IPS-18c (cell line): Measurements from ENCODE around the gene STPG4.

Source experiments
- H3K4me3 ChIP-seq: 2 replicates; pipeline ENCODE4 v1.7.0; 2013; ENCODE audit warnings: low read depth, mild to moderate bottlenecking, low read length, moderate library complexity; ENCODE audit not compliant: insufficient read depth
- H3K9me3 ChIP-seq: one replicate; pipeline ENCODE4 v1.6.1; 2013; ENCODE audit warnings: mild to moderate bottlenecking, low read length, moderate library complexity; ENCODE audit not compliant: control insufficient read depth, insufficient read depth

The STPG4 gene

GRCh38 chr2:47057687-47058002 is 97.5 kb downstream of the STPG4 start:
- no peak overlapping the region for H3K4me3 ChIP-seq
- no peaks in the 10 kb centered on the region for H3K9me3 ChIP-seq

GRCh38 chr2:47056868-47057686 is 98.0 kb downstream of the STPG4 start:
- H3K9me3 ChIP-seq, result no peaks in the 10 kb centered on the region
- no peak overlapping the region for H3K4me3 ChIP-seq

DNA sequence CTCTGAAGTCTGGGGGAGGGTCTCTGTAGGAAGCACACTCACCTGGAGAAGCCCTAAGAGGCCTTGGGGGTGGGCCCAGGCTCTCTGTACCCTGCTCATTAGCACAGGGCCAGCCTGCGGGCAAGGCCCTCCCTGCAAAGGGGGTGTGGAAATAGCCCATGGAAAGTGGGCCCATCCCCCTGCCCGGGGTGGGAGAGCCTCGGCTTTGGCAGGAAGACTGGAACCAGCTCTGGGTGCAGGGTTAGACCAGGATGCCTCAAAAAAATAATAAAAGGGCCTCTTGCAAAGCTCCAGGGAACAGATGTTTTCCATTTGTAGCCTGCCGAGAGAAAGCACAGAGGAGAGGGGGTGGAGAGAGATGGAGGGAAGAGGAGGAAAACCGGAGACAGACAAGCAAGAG is 98.7 kb downstream of the STPG4 start:
- Histone ChIP-seq H3K4me3 (no peak overlapping the region; the same call in 1 of the 2 replicates), H3K9me3 (no peaks in the 10 kb centered on the region)

DNA sequence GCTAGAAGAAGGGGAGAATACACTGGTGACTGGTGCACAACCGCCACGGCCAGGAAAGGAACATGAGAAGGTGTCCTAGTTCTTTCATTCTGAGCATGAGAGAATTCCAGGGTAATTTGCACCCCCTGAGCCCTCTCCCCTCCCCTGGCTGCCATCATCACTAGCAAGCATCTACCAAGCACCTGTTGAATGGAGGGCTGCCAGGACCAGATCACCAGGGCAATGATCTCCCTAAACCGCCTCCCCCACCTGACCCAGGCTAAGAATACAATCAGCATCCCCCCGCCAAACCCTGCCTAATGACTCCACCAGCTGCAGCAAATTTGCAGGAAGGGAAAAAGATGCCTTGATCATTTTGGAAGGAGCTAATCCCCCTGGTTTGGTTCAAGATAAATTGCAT is 100.2 kb downstream of the STPG4 start:
- Histone ChIP-seq H3K9me3 (no peaks in the 10 kb centered on the region), H3K4me3 (no peak overlapping the region)

DNA sequence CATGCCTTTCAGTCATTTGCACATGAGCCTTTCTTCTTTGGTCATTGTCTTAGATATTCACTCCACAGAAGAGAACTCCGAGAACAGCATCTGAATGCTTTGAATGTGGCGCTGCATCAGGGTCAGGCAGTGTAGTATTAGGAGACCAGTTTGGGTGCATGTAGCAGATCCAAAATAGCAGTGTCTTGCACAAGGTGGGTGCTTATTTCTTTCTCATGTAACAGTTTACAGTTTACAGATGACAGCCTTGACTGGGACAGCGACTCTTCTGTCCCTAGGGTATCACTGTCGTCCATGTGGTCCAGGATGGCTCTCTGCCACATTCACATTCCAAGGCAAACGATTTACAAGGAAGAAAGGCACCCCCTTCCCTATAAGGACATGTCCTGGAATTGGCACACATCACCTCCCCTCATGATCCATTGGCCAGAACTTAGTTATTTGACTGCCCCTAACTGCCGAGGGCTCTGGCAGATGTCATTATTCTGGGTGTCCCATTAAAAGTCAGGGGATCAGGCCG is 101.0 kb downstream of the STPG4 start:
- Histone ChIP-seq H3K9me3 (no peaks in the 10 kb centered on the region), H3K4me3 (no peak overlapping the region)

GRCh38 chr2:47052847-47053246 is 102.3 kb downstream of the STPG4 start:
- Histone ChIP-seq H3K9me3 (no peaks in the 10 kb centered on the region), H3K4me3 (no peak overlapping the region)

DNA sequence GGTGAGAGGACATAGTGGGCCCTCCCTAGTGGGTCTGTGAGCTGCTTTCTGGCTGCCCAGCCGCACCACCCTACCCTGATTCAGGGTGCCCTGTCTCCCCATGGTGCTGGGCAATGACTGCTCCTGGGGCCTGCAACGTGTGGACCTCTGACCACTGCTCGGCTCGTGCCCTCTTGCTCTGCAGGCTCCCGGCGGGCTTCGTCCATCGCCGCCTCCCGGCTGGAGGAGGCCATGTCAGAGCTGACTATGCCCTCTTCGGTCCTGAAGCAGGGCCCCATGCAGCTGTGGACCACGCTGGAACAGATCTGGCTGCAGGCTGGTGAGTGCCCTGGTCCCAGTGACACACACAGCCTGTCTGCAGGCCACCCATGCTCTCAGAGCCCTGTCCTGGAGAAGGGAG is 103.5 kb downstream of the STPG4 start:
- H3K4me3 ChIP-seq, result no peak overlapping the region

DNA sequence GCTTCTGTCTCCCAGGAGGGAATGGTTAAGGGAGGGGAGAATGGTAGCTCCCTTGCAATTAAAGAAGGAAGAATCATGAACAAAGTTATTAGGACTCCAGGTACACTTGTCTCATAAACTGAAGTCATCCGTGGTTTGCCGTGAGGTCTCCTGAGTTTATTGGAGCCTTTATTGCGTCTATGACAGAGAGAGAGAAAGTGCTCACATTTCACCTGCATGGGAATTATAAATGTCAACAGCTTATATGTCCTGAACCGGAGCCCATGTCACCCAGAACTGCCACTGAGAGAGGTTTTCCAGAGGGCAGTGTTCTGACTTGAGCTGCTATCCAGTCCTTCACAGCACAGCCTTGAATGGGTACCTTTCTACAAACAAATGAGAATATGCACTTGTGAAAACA is 104.3 kb downstream of the STPG4 start:
- Histone ChIP-seq H3K9me3 (no peaks in the 10 kb centered on the region), H3K4me3 (no peak overlapping the region)

More for the DNA sequence above, 103.5 kb downstream of the STPG4 start:
- H3K9me3 ChIP-seq, result no peaks in the 10 kb centered on the region

DNA sequence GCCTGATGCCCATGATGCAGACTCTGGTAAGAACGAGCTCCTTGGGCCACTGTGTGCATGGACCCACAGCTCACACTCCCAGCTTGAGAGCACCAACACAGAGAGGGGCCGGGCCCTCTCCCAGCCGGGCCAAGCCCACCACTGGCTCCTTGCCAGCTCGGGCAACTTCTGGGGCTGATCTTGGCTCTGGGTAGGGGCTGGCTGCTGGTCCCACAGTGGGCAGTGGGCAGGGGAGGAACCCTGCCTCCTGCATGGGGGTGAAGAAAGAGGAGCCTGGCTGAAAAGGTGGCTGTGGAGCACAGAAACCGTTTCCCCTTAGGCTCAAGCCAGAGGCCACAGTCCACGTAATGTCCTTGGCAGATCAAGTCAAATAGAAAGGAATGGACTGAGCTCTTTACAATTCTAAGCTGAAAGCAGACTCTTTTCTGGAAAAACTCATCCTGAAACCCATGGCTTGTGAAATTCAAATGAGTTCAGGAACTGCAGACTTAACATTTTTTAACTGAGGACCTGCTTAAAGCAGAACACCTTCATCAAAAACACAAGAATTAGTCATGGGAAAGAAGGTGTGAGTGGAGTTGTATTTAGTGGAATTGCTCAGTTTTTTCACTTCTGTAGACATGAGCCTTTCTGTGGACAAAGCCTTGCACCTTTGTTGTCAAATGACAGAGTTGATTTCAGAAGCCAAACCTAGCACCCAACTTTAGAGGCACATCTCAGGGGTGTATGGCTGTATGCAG is 104.9 kb downstream of the STPG4 start:
- H3K9me3 ChIP-seq, result no peaks in the 10 kb centered on the region
- no peak overlapping the region for H3K4me3 ChIP-seq

DNA sequence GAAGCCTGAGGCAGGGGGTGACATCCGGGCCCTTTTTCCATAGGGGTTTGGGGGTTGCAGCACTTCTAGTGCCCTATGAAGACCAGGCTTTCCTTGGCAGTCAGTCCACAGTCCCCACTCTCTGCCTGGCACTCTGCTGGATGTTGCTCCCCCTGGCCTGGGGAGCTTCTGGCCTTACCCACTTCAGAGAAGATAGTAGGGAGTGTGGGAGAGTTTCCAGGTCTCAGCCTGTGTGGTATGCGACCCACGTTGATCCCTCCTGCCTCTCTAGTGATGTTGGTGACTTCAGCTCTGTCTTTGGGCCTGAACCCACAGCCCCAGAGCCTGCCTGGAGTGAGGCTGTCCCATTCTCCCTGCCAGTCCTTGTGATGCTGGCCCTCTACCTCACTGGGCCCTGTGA is 105.6 kb downstream of the STPG4 start:
- Histone ChIP-seq H3K9me3 (no peaks in the 10 kb centered on the region), H3K4me3 (no peak overlapping the region)

GRCh38 chr2:47048801-47049480 is 106.2 kb downstream of the STPG4 start:
- H3K4me3 ChIP-seq, result no peak overlapping the region

GRCh38 chr2:47046271-47046670 is 108.8 kb downstream of the STPG4 start:
- Histone ChIP-seq H3K9me3 (no peaks in the 10 kb centered on the region), H3K4me3 (no peak overlapping the region)

More at GRCh38 chr2:47048801-47049480, 106.2 kb downstream of the STPG4 start:
- H3K9me3 ChIP-seq, result no peaks in the 10 kb centered on the region

- no peak overlapping the region for H3K4me3 ChIP-seq
- H3K9me3 ChIP-seq, result no peaks in the 10 kb centered on the region
Observed at GRCh38 chr2:47043891-47044239, 111.2 kb downstream of the STPG4 start.

DNA sequence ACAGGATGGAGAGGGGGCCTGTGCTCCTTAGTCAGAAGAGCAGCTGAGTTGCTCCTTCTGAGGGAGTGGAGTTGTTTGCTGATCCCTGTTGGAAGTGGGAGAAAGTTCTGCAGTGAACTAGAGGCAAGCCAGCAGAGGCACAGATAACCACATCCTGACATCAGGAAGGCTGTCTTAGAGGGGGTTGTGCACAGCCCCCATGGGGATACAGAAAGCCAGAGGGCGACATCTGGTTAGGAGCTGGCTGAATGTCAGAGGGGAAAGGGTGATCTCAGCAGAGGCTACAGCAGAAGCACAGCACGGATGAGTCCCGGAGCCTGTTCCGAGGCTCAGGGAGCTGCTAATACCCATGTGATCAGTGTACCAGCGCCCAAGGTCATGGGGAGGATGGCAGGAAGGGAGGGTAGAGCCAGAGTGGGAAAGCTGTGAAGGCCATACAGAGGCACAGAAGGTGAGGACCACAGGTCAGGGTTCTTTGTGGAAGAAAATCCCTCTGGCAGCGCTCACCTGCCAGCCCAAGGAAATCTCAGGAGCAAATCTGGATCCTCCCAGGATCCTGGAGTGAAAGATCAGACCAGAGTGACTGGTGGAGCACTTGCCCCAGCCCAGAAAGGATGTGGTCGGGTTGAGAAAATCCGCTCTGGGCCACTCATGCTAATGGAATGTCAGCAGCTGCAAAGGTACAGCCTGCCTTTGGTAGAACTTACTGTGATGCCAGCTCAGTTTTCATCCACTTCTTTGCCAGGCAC is 111.8 kb downstream of the STPG4 start:
- H3K9me3 ChIP-seq, result no peaks in the 10 kb centered on the region
- no peak overlapping the region for H3K4me3 ChIP-seq

- Histone ChIP-seq H3K4me3 (no peak overlapping the region), H3K9me3 (no peaks in the 10 kb centered on the region)
Observed at GRCh38 chr2:47041891-47042684, 113.0 kb downstream of the STPG4 start.

DNA sequence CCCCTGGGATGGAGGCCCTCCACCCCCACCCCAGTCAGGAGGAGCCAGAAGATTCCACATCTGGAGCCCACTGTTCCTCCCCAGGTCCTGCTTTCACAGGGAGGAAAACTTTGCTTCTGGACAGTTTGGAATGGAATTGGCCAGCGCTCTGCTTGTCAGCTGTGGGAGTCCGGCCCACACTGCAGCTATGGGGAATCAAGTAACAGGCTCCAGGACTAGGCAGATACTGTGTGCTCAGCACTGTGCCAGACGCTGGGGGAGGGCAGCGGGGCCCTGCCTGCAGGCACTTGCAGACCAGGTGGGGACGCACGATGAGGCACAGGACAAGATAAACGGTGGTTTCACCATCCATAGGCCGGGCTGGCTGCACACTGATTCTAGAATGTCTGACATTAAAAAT is 114.0 kb downstream of the STPG4 start:
- H3K4me3 ChIP-seq, result no peak overlapping the region
- no peaks in the 10 kb centered on the region for H3K9me3 ChIP-seq

DNA sequence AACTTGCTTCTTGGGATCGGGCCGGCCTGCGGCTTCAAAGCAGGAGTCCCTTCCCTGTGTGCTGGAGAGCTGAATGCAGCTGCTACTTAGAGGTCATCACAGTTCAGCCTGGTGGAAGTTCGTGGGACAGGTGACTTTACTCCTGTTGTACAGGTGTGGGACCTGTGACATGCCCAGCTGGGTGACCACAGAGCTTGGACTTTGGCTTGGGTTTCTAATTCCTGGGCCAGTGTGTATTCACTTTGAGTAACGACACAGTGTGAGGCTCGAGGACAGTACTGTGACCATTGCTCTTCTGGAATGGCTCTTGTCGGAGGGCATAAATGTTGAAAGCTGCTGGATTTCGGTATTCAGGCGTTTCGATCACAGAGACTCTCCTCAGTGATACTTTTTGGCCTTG is 114.5 kb downstream of the STPG4 start:
- H3K4me3 ChIP-seq, result no peak overlapping the region
- no peaks in the 10 kb centered on the region for H3K9me3 ChIP-seq
